Transverse colon (tissue), 4 donors: ENCODE data around the gene DUT.

ENCODE experiments used
- EP300 ChIP-seq: sonication (generic); formaldehyde crosslinking; IDR thresholded peaks from one replicate; pipeline ENCODE4 v1.6.1; 2017; ENCODE audit warnings: antibody characterized with exemption, low read depth
- POLR2AphosphoS5 ChIP-seq, 3 donors: sonication (generic); formaldehyde crosslinking; IDR thresholded peaks; one replicate each; pipeline ENCODE4 v1.6.1; 2016; ENCODE audit warnings: antibody characterized with exemption in 3 of 3
- TF ChIP-seq, protein P1 (sequence below), 5 experiments: fragments of 200-600 bp in 3 of 5; fragments of 450-650 bp in 2 of 5; sonication (generic) in 3 of 5; IDR thresholded peaks; 1 replicate in 2 of 5; 2 replicates in 3 of 5; pipeline ENCODE4 v1.5.1; 2016 to 2017; ENCODE audit warnings: antibody characterized with exemption in 5 of 5, inconsistent platforms in 3 of 5, mild to moderate bottlenecking in 2 of 5, moderate library complexity in 1 of 5

DNA sequence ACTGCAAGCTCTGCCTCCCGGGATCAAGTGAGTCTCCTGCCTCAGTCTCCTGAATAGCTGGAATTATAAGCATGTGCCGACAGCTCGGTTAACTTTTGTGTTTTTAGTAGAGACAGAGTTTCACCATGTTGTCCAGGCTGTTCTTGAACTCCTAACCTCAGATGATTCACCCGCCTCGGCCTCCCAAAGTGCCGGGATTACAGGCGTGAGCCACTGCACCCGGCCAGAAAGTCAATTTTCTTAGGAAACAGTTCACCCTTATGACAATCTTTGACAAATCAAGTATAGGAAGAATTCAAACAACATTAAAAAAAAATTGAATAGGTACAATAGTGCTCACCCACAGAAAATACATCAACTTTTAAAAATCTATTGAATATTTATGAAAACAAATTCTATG lies 23.6 kb upstream of the DUT start:
- TF ChIP-seq, protein P1, sequence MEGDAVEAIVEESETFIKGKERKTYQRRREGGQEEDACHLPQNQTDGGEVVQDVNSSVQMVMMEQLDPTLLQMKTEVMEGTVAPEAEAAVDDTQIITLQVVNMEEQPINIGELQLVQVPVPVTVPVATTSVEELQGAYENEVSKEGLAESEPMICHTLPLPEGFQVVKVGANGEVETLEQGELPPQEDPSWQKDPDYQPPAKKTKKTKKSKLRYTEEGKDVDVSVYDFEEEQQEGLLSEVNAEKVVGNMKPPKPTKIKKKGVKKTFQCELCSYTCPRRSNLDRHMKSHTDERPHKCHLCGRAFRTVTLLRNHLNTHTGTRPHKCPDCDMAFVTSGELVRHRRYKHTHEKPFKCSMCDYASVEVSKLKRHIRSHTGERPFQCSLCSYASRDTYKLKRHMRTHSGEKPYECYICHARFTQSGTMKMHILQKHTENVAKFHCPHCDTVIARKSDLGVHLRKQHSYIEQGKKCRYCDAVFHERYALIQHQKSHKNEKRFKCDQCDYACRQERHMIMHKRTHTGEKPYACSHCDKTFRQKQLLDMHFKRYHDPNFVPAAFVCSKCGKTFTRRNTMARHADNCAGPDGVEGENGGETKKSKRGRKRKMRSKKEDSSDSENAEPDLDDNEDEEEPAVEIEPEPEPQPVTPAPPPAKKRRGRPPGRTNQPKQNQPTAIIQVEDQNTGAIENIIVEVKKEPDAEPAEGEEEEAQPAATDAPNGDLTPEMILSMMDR (IDR thresholded peaks at IDR 0.05), result no peak
- TF ChIP-seq POLR2AphosphoS5 (IDR thresholded peaks at IDR 0.05) (no peak), EP300 (no peak)
